Measurements from ENCODE around the gene PDSS2.
A peak's percentile ranks its signal among the peaks of the same experiment; 100 is the strongest.
"Not testable (repeated sequence)": the region's sequence is repeated elsewhere in the genome, so short reads cannot be mapped to it uniquely, and the experiment has no call there.

The PDSS2 gene

DNA sequence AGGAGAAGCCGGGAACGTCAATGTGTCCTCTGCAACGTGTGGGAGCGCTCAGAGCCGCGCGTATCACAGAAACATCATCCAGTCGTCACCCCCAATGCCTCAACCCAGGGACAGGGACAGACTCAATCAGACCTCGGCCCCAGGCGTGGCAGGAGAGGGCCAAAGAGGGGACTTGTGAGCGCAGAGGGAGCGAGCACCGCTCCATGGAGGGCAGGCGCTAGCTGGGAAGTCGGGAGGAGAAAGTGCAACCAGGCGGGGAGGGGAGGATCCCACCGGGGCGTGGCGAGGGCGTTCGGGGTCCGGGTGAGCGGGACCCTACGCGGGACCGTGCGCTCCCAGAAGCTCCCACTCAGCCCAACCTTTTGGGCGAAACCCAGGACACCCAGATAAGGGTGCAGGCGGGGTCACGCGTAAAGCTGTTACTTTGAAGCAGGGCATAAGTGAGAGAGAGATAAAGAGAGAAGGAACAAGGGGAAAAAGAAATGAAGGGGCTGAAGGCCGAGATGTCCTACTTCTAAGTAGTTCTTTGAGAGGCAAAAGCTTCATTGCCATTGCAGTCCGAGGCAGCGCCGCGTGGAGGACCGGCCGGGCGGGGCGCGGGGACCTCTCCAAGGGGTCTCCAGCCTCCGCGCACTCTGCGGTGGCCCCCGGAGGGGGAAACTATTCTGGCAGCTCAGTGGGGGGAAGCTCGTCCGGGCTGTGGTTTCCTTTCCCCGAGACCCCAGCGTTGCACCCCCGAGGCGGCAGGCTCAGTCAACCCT is 29.7 kb upstream of the PDSS2 start:
- TF ChIP-seq, protein P1, sequence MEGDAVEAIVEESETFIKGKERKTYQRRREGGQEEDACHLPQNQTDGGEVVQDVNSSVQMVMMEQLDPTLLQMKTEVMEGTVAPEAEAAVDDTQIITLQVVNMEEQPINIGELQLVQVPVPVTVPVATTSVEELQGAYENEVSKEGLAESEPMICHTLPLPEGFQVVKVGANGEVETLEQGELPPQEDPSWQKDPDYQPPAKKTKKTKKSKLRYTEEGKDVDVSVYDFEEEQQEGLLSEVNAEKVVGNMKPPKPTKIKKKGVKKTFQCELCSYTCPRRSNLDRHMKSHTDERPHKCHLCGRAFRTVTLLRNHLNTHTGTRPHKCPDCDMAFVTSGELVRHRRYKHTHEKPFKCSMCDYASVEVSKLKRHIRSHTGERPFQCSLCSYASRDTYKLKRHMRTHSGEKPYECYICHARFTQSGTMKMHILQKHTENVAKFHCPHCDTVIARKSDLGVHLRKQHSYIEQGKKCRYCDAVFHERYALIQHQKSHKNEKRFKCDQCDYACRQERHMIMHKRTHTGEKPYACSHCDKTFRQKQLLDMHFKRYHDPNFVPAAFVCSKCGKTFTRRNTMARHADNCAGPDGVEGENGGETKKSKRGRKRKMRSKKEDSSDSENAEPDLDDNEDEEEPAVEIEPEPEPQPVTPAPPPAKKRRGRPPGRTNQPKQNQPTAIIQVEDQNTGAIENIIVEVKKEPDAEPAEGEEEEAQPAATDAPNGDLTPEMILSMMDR (IDR thresholded peaks at IDR 0.05; ENCODE audit: borderline replicate concordance, insufficient read depth, low read depth, low read length), result no peak
- peak overlapping the region; percentile 73 for H3K4me3 ChIP-seq (ENCODE audit: low read depth, low read length)

DNA sequence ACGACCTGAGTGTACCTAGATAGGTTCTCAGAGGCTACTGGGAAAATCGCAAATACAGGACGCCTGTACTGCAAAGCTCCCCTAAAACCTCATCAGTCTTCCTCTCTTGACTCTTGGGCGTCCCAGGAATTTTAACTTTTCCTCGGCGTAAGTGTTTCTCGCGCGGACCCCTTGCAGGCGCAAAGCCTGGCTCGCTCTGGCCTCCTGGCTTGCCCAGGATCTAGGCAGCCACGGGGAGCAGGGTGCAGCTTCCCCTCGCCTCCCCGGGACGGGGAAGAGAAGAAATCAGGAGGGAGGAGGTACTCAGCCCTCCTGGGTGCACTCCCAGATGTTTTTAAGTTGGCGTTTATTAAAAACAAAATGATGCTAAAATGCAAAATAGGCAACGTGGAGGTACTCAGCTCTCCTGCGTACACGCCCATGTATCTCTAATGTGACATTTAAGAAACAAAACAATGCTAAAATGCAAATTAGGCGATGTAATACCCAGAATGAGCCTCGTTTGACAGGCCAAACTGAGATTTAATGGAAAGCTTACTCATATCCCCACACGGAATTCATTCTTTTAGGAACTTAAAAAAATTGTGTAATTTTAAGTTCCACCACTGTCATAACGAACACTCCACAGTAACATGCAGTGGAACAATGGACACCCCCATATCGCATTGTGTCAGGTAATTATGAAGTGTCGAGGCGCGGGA is 29.0 kb upstream of the PDSS2 start:
- TF ChIP-seq, protein P1 (IDR thresholded peaks at IDR 0.05; ENCODE audit: borderline replicate concordance, insufficient read depth, low read depth, low read length), result no peak
- H3K4me3 ChIP-seq (ENCODE audit: low read depth, low read length), result peak overlapping the region; percentile 73

DNA sequence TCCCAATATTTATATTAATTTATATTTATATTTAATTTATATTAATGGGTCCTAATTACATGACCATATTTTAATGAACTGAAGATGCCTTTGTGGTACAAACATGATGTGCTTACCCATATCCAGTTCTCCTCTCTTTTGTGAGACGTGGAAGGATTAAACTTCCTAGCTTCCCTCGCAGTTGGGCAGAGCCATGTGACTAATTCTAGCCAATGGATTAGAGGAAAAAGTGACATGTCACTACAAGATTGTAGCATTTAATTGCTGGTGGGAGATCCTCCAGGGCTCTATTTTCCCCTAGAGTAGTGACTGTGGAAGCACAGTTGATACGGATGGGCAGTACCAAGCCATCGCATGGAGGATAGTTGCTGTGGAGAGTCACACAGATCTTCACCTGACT is 25.8 kb upstream of the PDSS2 start:
- no peak overlapping the region for H3K4me3 ChIP-seq (ENCODE audit: low read depth, low read length)
- TF ChIP-seq, protein P1 (IDR thresholded peaks at IDR 0.05; ENCODE audit: borderline replicate concordance, insufficient read depth, low read depth, low read length), result no peak

DNA sequence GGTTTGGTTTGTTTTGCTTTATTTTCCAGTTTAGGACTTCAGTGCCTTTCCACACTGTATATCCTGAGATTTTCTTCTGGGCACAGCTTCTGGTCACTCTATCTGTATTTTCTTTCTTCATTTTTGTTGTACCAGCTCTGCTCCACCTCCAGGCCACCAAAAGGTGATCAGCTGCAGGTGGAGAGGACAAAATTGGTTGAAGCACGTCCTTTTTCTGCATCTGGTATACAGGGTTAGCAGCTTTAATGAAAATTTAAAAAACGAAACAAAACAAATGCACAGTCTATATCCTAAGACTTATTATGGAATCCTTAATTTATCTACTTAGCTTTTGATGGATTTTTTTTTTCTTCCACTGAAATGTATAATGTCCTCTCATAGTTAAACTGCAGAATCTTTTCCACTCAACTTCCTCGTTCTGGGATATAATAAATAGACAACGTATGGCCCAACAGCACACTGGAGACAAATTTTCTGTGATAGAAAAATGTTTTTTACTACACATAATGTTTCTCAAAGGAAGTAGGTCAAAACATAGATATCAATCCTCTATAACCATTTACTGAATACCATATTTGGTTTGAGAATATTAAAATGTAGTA is 19.8 kb upstream of the PDSS2 start:
- no peak overlapping the region for H3K4me3 ChIP-seq (ENCODE audit: low read depth, low read length)
- TF ChIP-seq, protein P1 (IDR thresholded peaks at IDR 0.05; ENCODE audit: borderline replicate concordance, insufficient read depth, low read depth, low read length), result no peak

DNA sequence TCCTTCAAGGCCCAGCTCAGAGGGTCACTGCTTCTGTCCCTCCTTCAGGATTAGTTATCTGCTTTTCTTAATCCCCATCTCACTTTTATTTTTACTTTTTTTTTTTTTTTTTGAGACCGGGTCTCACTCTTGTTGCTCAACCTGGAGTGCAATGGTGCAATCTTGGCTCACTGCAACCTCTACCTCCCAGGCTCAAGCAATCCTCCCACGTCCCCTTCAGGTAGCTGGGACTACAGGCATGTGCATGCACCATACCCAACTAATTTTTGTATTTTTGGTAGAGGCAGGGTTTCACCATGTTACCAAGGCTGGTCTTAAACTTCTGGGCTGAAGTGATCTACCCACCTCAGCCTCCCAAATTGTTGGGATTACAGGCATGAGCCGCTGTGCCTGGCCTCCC is 16.5 kb upstream of the PDSS2 start:
- H3K4me3 ChIP-seq (ENCODE audit: low read depth, low read length), result not testable (repeated sequence)

DNA sequence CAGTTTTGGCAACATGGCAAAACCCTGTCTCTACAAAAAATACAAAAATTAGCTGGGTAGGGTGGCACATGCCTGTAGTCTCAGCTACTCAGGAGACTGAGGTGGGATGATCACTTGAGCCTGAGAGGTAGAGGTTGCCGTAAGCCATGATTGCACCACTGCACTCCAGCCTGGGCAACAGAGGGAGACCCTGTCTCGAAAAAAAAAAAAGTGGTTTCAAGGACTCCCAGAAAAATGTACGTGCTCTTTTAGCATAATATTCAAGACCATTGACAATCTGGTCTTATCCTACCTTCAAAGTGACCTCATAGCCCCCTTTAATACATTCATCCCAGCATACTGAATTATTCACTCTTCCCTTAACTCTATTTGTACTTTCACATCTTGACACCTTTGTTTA is 16.0 kb upstream of the PDSS2 start:
- not testable (repeated sequence) for H3K4me3 ChIP-seq (ENCODE audit: low read depth, low read length)

DNA sequence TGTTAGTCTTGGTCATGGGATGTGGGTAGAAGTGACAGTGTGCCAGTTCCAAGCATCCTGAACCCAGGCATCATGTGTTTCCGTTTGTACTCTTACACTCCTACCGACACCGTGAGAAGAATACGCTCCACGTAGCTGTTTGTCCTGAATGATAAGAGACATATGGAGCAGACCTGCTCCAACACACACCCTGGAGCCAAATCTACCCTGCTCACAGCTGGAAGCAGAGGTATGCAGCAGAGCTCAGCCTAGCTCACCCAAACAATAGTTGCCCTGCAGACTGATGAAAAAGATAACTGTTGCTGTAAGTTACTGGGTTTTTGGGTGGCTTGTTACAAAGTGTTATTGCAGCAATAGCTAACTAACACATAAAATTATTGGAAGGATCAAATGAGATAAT is 14.3 kb upstream of the PDSS2 start:
- no peak overlapping the region for H3K4me3 ChIP-seq (ENCODE audit: low read depth, low read length)
- TF ChIP-seq, protein P1 (IDR thresholded peaks at IDR 0.05; ENCODE audit: borderline replicate concordance, insufficient read depth, low read depth, low read length), result no peak

DNA sequence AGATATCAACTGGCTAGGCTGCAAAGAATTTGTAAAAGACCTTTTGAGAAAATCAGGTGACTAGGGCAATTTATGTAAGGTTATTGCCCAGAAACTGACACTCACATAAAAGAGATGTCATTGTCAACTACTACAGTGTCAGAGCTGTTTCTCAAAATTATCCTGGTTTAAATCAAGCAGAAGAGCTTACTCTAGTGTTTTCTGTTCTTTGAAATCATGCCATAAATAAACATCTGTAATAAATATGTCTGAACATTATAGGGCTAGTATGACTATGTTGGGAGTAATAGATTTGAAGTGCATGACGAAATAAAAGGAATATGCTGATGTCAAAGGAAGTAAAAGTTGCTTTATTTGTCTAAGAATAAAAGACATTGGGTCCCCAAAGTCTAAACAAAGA is 11.0 kb upstream of the PDSS2 start:
- H3K4me3 ChIP-seq (ENCODE audit: low read depth, low read length), result no peak overlapping the region
- TF ChIP-seq, protein P1 (IDR thresholded peaks at IDR 0.05; ENCODE audit: borderline replicate concordance, insufficient read depth, low read depth, low read length), result no peak
